HEK293 (cell line): Measurements from ENCODE around the gene MFSD11.
A peak's percentile ranks its signal among the peaks of the same experiment; 100 is the strongest.

ENCODE experiments used
- HOXC10 ChIP-seq: sonication (generic); formaldehyde crosslinking; IDR thresholded peaks from 2 replicates; pipeline ENCODE4 v1.8.1; 2023; ENCODE audit warnings: mild to moderate bottlenecking, missing genetic modification reagents
- HOXD13 ChIP-seq: sonication (generic); formaldehyde crosslinking; IDR thresholded peaks from 2 replicates; pipeline ENCODE4 v1.8.0; 2022; ENCODE audit warnings: missing genetic modification reagents, borderline replicate concordance
- PRDM4 ChIP-seq: fragments of 450-650 bp; formaldehyde crosslinking; IDR thresholded peaks from 2 replicates; pipeline ENCODE4 v1.5.1; 2017; ENCODE audit warnings: missing biosample characterization, missing genetic modification characterization
- REST ChIP-seq: fragments of 450-650 bp; formaldehyde crosslinking; IDR thresholded peaks from 2 replicates; pipeline ENCODE4 v1.5.1; 2016; ENCODE audit warnings: missing biosample characterization, missing genetic modification characterization
- SP7 ChIP-seq: fragments of 450-650 bp; formaldehyde crosslinking; IDR thresholded peaks from 2 replicates; pipeline ENCODE4 v1.5.1; 2016; ENCODE audit warnings: missing biosample characterization, missing genetic modification characterization
- ZBTB20 ChIP-seq: fragments of 450-650 bp; formaldehyde crosslinking; IDR thresholded peaks from 2 replicates; pipeline ENCODE4 v1.5.1; 2016; ENCODE audit warnings: missing biosample characterization, missing genetic modification characterization
- ZBTB44 ChIP-seq: fragments of 450-650 bp; IDR thresholded peaks from 2 replicates; pipeline ENCODE4 v1.5.1; 2018; ENCODE audit warnings: missing biosample characterization, mild to moderate bottlenecking, missing genetic modification characterization
- ZBTB49 ChIP-seq: fragments of 450-650 bp; formaldehyde crosslinking; IDR thresholded peaks from 2 replicates; pipeline ENCODE4 v1.5.1; 2016; ENCODE audit warnings: missing biosample characterization, missing genetic modification characterization, low read depth
- ZIC2 ChIP-seq: fragments of 450-650 bp; formaldehyde crosslinking; IDR thresholded peaks from 2 replicates; pipeline ENCODE4 v1.5.1; 2016; ENCODE audit warnings: missing biosample characterization, missing genetic modification characterization
- ZNF10 ChIP-seq: fragments of 450-650 bp; formaldehyde crosslinking; IDR thresholded peaks from 2 replicates; pipeline ENCODE4 v1.5.1; 2017; ENCODE audit warnings: missing biosample characterization, missing genetic modification characterization
- ZNF140 ChIP-seq: fragments of 450-650 bp; formaldehyde crosslinking; IDR thresholded peaks from 2 replicates; pipeline ENCODE4 v1.5.1; 2016; ENCODE audit warnings: missing biosample characterization, missing genetic modification characterization
- ZNF169 ChIP-seq: fragments of 450-650 bp; formaldehyde crosslinking; IDR thresholded peaks from 2 replicates; pipeline ENCODE4 v1.5.1; 2016; ENCODE audit warnings: missing biosample characterization, missing genetic modification characterization
- ZNF23 ChIP-seq: fragments of 450-650 bp; formaldehyde crosslinking; IDR thresholded peaks from 2 replicates; pipeline ENCODE4 v1.5.1; 2016; ENCODE audit warnings: missing biosample characterization, missing genetic modification characterization, borderline replicate concordance
- ZNF26 ChIP-seq: fragments of 450-650 bp; formaldehyde crosslinking; IDR thresholded peaks from 2 replicates; pipeline ENCODE4 v1.5.1; 2016; ENCODE audit warnings: missing biosample characterization, missing genetic modification characterization
- ZNF335 ChIP-seq: fragments of 450-650 bp; formaldehyde crosslinking; conservative IDR thresholded peaks from 2 replicates; pipeline ENCODE4 v1.5.1; 2016; ENCODE audit warnings: missing biosample characterization, missing genetic modification characterization
- ZNF510 ChIP-seq: fragments of 450-650 bp; formaldehyde crosslinking; IDR thresholded peaks from 2 replicates; pipeline ENCODE4 v1.5.1; 2018; ENCODE audit warnings: mild to moderate bottlenecking, missing genetic modification characterization, missing biosample characterization; ENCODE audit not compliant: insufficient replicate concordance
- ZNF558 ChIP-seq: fragments of 450-650 bp; formaldehyde crosslinking; IDR thresholded peaks from 2 replicates; pipeline ENCODE4 v1.5.1; 2016; ENCODE audit warnings: missing biosample characterization, missing genetic modification characterization
- ZNF596 ChIP-seq: fragments of 450-650 bp; IDR thresholded peaks from 2 replicates; pipeline ENCODE4 v1.5.0; 2018; ENCODE audit warnings: missing biosample characterization, mild to moderate bottlenecking, missing genetic modification characterization, moderate library complexity
- ZNF621 ChIP-seq: fragments of 450-650 bp; formaldehyde crosslinking; IDR thresholded peaks from 2 replicates; pipeline ENCODE4 v1.5.1; 2017; ENCODE audit warnings: missing biosample characterization, missing genetic modification characterization
- ZNF692 ChIP-seq: fragments of 450-650 bp; formaldehyde crosslinking; IDR thresholded peaks from 2 replicates; pipeline ENCODE4 v1.5.1; 2016; ENCODE audit warnings: missing biosample characterization, missing genetic modification characterization
- ZSCAN5A ChIP-seq: fragments of 450-650 bp; formaldehyde crosslinking; IDR thresholded peaks from 2 replicates; pipeline ENCODE4 v1.5.1; 2016; ENCODE audit warnings: missing biosample characterization, missing genetic modification characterization

MFSD11 gene

GRCh38 chr17:76737676-76738467 is at the start of gene MFSD11 (continued):
- 0 out of 2 replicates have a peak, but pooled peaks have one; percentile 45 for TF ChIP-seq ZSCAN5A (tag by site-specific recombination)
- TF ChIP-seq PRDM4 (tag by site-specific recombination), result peak; percentile 48; the same call in 1 of the 2 replicates
- peak; percentile 80 for TF ChIP-seq ZIC2 (tag by site-specific recombination)
- no peak for TF ChIP-seq ZNF510 (tag by site-specific recombination)
- TF ChIP-seq ZNF596, result 0 out of 2 replicates have a peak, but pooled peaks have one; percentile 13
- no peak for TF ChIP-seq ZNF621 (tag by site-specific recombination)
- TF ChIP-seq ZNF335 (tag by site-specific recombination), result peak; percentile 85
- peak; percentile 87 for TF ChIP-seq SP7
- TF ChIP-seq ZNF140 (tag by site-specific recombination), result no peak
- no peak for TF ChIP-seq ZNF26
- no peak for TF ChIP-seq ZNF10 (tag by site-specific recombination)
- TF ChIP-seq HOXC10 (CRISPR knock-in tag), result no peak
- no peak for TF ChIP-seq ZNF169 (tag by site-specific recombination)
- TF ChIP-seq ZNF23 (tag by site-specific recombination), result no peak
- TF ChIP-seq ZNF692, result peak; percentile 95
- no peak for TF ChIP-seq REST (tag by site-specific recombination)
- peak; percentile 75; the same call in 1 of the 2 replicates for TF ChIP-seq ZBTB49 (tag by site-specific recombination)
- no peak; the same call in 1 of the 2 replicates for TF ChIP-seq ZNF558
- TF ChIP-seq ZBTB20 (tag by site-specific recombination), result peak; percentile 82
- TF ChIP-seq ZBTB44, result peak; percentile 78
- TF ChIP-seq HOXD13, result no peak
